GM23338 (cell line): ENCODE results near the gene POLR2L. TPM values are rescaled to one million over a fixed set of nuclear protein-coding genes. Genes with fewer than 3 reads are reported as not detected.

Experiments used
- ATAC-seq: fragments of 200-7000 bp; cut with Tn5 transposase; 3 replicates; pipeline ENCODE4 v1.9.1; 2020
- DNase-seq: peaks from one replicate; pipeline ENCODE4 v3.0.0-alpha.2; 2015; ENCODE audit warnings: low spot score
- H2AFZ ChIP-seq: fragments of 200-600 bp; sonication (generic); 2 replicates; pipeline ENCODE4 v1.8.0; 2016; ENCODE audit warnings: antibody characterized with exemption, mild to moderate bottlenecking, moderate library complexity
- H3F3A ChIP-seq: fragments of 200-600 bp; sonication (generic); replicated peaks from 2 replicates; pipeline ENCODE4 v1.8.0; 2017; ENCODE audit warnings: antibody characterized with exemption, mixed run types, low read depth
- H3K27ac ChIP-seq: fragments of 200-600 bp; sonication (generic); 2 replicates; pipeline ENCODE4 v1.6.1; 2016; ENCODE audit warnings: low read depth
- H3K27me3 ChIP-seq: fragments of 200-600 bp; sonication (generic); 2 replicates; pipeline ENCODE4 v1.8.0; 2016; ENCODE audit warnings: mild to moderate bottlenecking, mixed run types, moderate library complexity; ENCODE audit not compliant: insufficient read depth
- H3K36me3 ChIP-seq: fragments of 200-600 bp; sonication (generic); 2 replicates; pipeline ENCODE4 v1.8.0; 2016; ENCODE audit warnings: mild to moderate bottlenecking; ENCODE audit not compliant: insufficient read depth
- H3K4me1 ChIP-seq: fragments of 200-600 bp; sonication (generic); 2 replicates; pipeline ENCODE4 v1.8.0; 2016; ENCODE audit warnings: mild to moderate bottlenecking, moderate library complexity; ENCODE audit not compliant: insufficient read depth
- H3K4me2 ChIP-seq: fragments of 200-600 bp; sonication (generic); 2 replicates; pipeline ENCODE4 v1.7.1; 2017; ENCODE audit warnings: mixed run types
- H3K4me3 ChIP-seq: fragments of 200-600 bp; sonication (generic); 2 replicates; pipeline ENCODE4 v1.6.1; 2016; ENCODE audit warnings: mixed run types
- H3K79me2 ChIP-seq: fragments of 200-600 bp; sonication (generic); replicated peaks from 2 replicates; pipeline ENCODE4 v1.8.0; 2017; ENCODE audit warnings: mild to moderate bottlenecking; ENCODE audit not compliant: insufficient read depth
- H3K9me2 ChIP-seq: fragments of 200-600 bp; sonication (generic); 2 replicates; pipeline ENCODE4 v1.8.0; 2017; ENCODE audit not compliant: insufficient read depth
- H4K20me1 ChIP-seq: fragments of 200-600 bp; sonication (generic); replicated peaks from 2 replicates; pipeline ENCODE4 v1.8.0; 2017; ENCODE audit warnings: mild to moderate bottlenecking; ENCODE audit not compliant: insufficient read depth
- H3K27ac Mint-ChIP-seq: 2 replicates; pipeline ENCODE4 v1.8.0; 2020; ENCODE audit warnings: inconsistent platforms, mild to moderate bottlenecking, moderate library complexity, mixed read lengths
- H3K27me3 Mint-ChIP-seq: 3 replicates; pipeline ENCODE4 v1.8.0; 2022; ENCODE audit warnings: low read depth, mild to moderate bottlenecking, moderate library complexity, mixed read lengths, inconsistent platforms; ENCODE audit not compliant: insufficient read depth, poor library complexity
- H3K36me3 Mint-ChIP-seq: 3 replicates; pipeline ENCODE4 v1.8.0; 2021; ENCODE audit warnings: low read depth, mild to moderate bottlenecking, inconsistent platforms, moderate library complexity, mixed read lengths
- H3K4me1 Mint-ChIP-seq: 3 replicates; pipeline ENCODE4 v1.8.0; 2020; ENCODE audit warnings: mild to moderate bottlenecking, inconsistent platforms, mixed read lengths
- H3K4me3 Mint-ChIP-seq: 3 replicates; pipeline ENCODE4 v1.8.0; 2021; ENCODE audit warnings: moderate library complexity, mild to moderate bottlenecking, inconsistent platforms, mixed read lengths
- H3K9me3 Mint-ChIP-seq: 3 replicates; pipeline ENCODE4 v1.8.0; 2020; ENCODE audit warnings: moderate library complexity, mild to moderate bottlenecking, inconsistent platforms, mixed read lengths
- CREB1 ChIP-seq: fragments of 250-450 bp; sonication (Bioruptor Pico); IDR thresholded peaks from 2 replicates; pipeline ENCODE4 v1.5.0; 2020; ENCODE audit warnings: low read depth, mild to moderate bottlenecking, moderate library complexity
- CTCF ChIP-seq, 2 experiments: fragments of 200-600 bp in 1 of 2; sonication (generic) in 1 of 2; conservative IDR thresholded peaks; 2 replicates each; pipeline versions ENCODE4 v1.5.1 to v1.6.1; 2016 to 2017; ENCODE audit warnings: antibody characterized with exemption in 2 of 2, low read depth in 2 of 2, mild to moderate bottlenecking in 2 of 2, moderate library complexity in 1 of 2
- ETS1 ChIP-seq: IDR thresholded peaks from 2 replicates; pipeline ENCODE4 v1.6.1; 2016; ENCODE audit warnings: antibody characterized with exemption
- EZH2 ChIP-seq: fragments of 200-600 bp; sonication (generic); IDR thresholded peaks from one replicate; pipeline ENCODE4 v1.8.0; 2017; ENCODE audit warnings: antibody characterized with exemption, mild to moderate bottlenecking, low read depth; ENCODE audit not compliant: unreplicated experiment
- EZH2phosphoT487 ChIP-seq: fragments of 200-600 bp; sonication (generic); IDR thresholded peaks from one replicate; pipeline ENCODE4 v1.8.1; 2018; ENCODE audit warnings: antibody characterized with exemption; ENCODE audit not compliant: unreplicated experiment
- JUNB ChIP-seq: IDR thresholded peaks from one replicate; pipeline ENCODE4 v1.6.1; 2016; ENCODE audit warnings: antibody characterized with exemption; ENCODE audit not compliant: unreplicated experiment
- NANOG ChIP-seq: IDR thresholded peaks from 2 replicates; pipeline ENCODE4 v1.6.1; 2016; ENCODE audit warnings: antibody characterized with exemption, borderline replicate concordance
- POLR2AphosphoS5 ChIP-seq: IDR thresholded peaks from 2 replicates; pipeline ENCODE4 v1.6.1; 2016; ENCODE audit warnings: antibody characterized with exemption, low read depth
- REST ChIP-seq: IDR thresholded peaks from one replicate; pipeline ENCODE4 v1.6.1; 2018; ENCODE audit warnings: antibody characterized with exemption; ENCODE audit not compliant: unreplicated experiment
- STAT1 ChIP-seq: IDR thresholded peaks from one replicate; pipeline ENCODE4 v1.6.1; 2016; ENCODE audit warnings: antibody characterized with exemption; ENCODE audit not compliant: unreplicated experiment
- ZNF114 ChIP-seq: fragments of 250-450 bp; sonication (Bioruptor Pico); IDR thresholded peaks from 2 replicates; pipeline ENCODE4 v1.5.0; 2020; ENCODE audit warnings: mild to moderate bottlenecking, moderate library complexity
- ZNF331 ChIP-seq: fragments of 250-450 bp; sonication (Bioruptor Pico); IDR thresholded peaks from 2 replicates; pipeline ENCODE4 v1.5.0; 2020; ENCODE audit warnings: low read depth, mild to moderate bottlenecking, moderate library complexity
- ZNF462 ChIP-seq: fragments of 250-450 bp; sonication (Bioruptor Pico); IDR thresholded peaks from 2 replicates; pipeline ENCODE4 v1.5.0; 2020; ENCODE audit warnings: mild to moderate bottlenecking, moderate library complexity
- polyA plus RNA-seq: library from polyadenylated mRNA; unstranded; fragments of >200 nt; fragmentation: Nextera tagmentation; extraction: Ambion mirVana; gene quantifications from 2 replicates; pipeline ENCODE4 v1.2.1, GENCODE V29; 2016
- total RNA-seq: library from RNA; depleted of rRNA; stranded (reverse); fragments of >200 nt; shearing (Covaris generic); gene quantifications from 2 replicates; pipeline ENCODE4 v1.2.3, GENCODE V29; 2014

Gene POLR2L
- total and polyA plus RNA-seq, 2 experiments from 2014 or later, result 32.2 to 369 TPM

GRCh38 chr11:884578-885070, 42.3 kb upstream of the POLR2L start:
- H3K4me3 ChIP-seq, result no peak overlapping the region
- no peak overlapping the region for H3K4me2 ChIP-seq
- TF ChIP-seq STAT1 (no peak), CTCF (conservative IDR thresholded peaks at IDR 0.05; ENCODE audit: low read depth in 2 of 2) (no peak), JUNB (no peak), REST (no peak), ZNF462 (no peak), POLR2AphosphoS5 (no peak), ZNF114 (CRISPR knock-in tag) (no peak), ZNF331 (CRISPR knock-in tag) (no peak), EZH2phosphoT487 (no peak), NANOG (no peak), ETS1 (no peak), CREB1 (no peak), EZH2 (no peak)
- peaks cover 5% of the 10 kb centered on the region for H4K20me1 ChIP-seq
- H3K9me2 ChIP-seq, result no peaks in the 10 kb centered on the region
- Mint-ChIP-seq H3K4me1 (peaks cover 2% of the 10 kb centered on the region; the same call in 1 of the 3 replicates), H3K36me3 (peaks cover 36% of the 10 kb centered on the region), H3K27me3 (peaks cover 21% of the 10 kb centered on the region), H3K27ac (no peak overlapping the region), H3K9me3 (peaks cover 3% of the 10 kb centered on the region; the same call in 2 of the 3 replicates), H3K4me3 (no peak overlapping the region)
- H3K79me2 ChIP-seq, result no peaks in the 10 kb centered on the region
- no peaks in the 10 kb centered on the region for H3K27me3 ChIP-seq
- DNase-seq (no peak), ATAC-seq (no peak)
- no peak overlapping the region for H3K27ac ChIP-seq
- H3K4me1 ChIP-seq, result no peaks in the 10 kb centered on the region
- no peaks in the 10 kb centered on the region for H3F3A ChIP-seq
- H2AFZ ChIP-seq, result no peak overlapping the region
- H3K36me3 ChIP-seq, result no peaks in the 10 kb centered on the region
